ENCODE measurements around the gene SYNRG.

- TF ChIP-seq POLR2A (IDR thresholded peaks at IDR 0.05; ENCODE audit: low read depth, low read length), result no peak
- no peak for TF ChIP-seq TAF1 (IDR thresholded peaks at IDR 0.05; ENCODE audit: borderline replicate concordance, low read depth, low read length)
These were observed 102.1 kb downstream of the SYNRG start for GRCh38 chr17:37507111-37507510.
